Activated T-helper 1 cell treated with anti-CD3 and anti-CD28 coated beads, Interleukin-12 subunit alpha, Interleukin-12 subunit beta, Interleukin-2, Interleukin-4 antibody, amounts not matched to agents 30 ng/mL and 10 ng/mL and 1 ng/mL, durations not matched to agents 14 hours and 24 hours and 36 hours (primary cell): ENCODE measurements around the gene SCN5A. TPM values are rescaled to one million over a fixed set of nuclear protein-coding genes. Genes with fewer than 3 reads are reported as not detected.

Source experiments
- DNase-seq: peaks from one replicate; pipeline ENCODE4 v3.0.0; 2021; ENCODE audit warnings: low spot score
- H3K27ac Mint-ChIP-seq: one replicate; pipeline ENCODE4 v1.8.0; 2021; ENCODE audit warnings: mild to moderate bottlenecking, mixed read lengths
- H3K27me3 Mint-ChIP-seq: one replicate; pipeline ENCODE4 v1.8.0; 2022; ENCODE audit warnings: mild to moderate bottlenecking, moderate library complexity, mixed read lengths; ENCODE audit not compliant: insufficient read depth
- H3K36me3 Mint-ChIP-seq: one replicate; pipeline ENCODE4 v1.8.0; 2021; ENCODE audit warnings: low read depth, mixed read lengths
- H3K4me1 Mint-ChIP-seq: one replicate; pipeline ENCODE4 v1.8.0; 2021; ENCODE audit warnings: low read depth, mixed read lengths
- H3K4me3 Mint-ChIP-seq: one replicate; pipeline ENCODE4 v1.8.0; 2021; ENCODE audit warnings: mild to moderate bottlenecking, moderate library complexity, mixed read lengths
- H3K9me3 Mint-ChIP-seq: one replicate; pipeline ENCODE4 v1.8.0; 2021; ENCODE audit warnings: mixed read lengths
- intact Hi-C: fragments of 100-400 bp; cut with micrococcal nuclease; formaldehyde crosslinking; loops from one replicate; pipeline ENCODE4 v1.15.1; 2024
- total RNA-seq: library from RNA; stranded (reverse); gene quantifications from 2 replicates; pipeline ENCODE4 v1.2.3, GENCODE V29; 2022

SCN5A gene
- total RNA-seq, 1 donor from 2014 or later, result not detected

GRCh38 chr3:38645076-38645475, 4.4 kb downstream of the SCN5A start:
- Mint-ChIP-seq H3K36me3 (peaks cover 2% of the 10 kb centered on the region), H3K9me3 (no peaks in the 10 kb centered on the region), H3K4me3 (no peak overlapping the region), H3K4me1 (peaks cover 5% of the 10 kb centered on the region), H3K27ac (no peak overlapping the region), H3K27me3 (no peaks in the 10 kb centered on the region)
- DNase-seq, result no peak
- intact Hi-C loops, result loop anchor here (10.0 kb wide), 1 partner anchor 350 kb away; no protein-coding TSS in a partner anchor

GRCh38 chr3:38644662-38645053, 4.8 kb downstream of the SCN5A start:
- Mint-ChIP-seq H3K9me3 (no peaks in the 10 kb centered on the region), H3K27me3 (no peaks in the 10 kb centered on the region), H3K4me1 (peaks cover 5% of the 10 kb centered on the region), H3K4me3 (no peak overlapping the region), H3K27ac (no peak overlapping the region), H3K36me3 (peaks cover 2% of the 10 kb centered on the region)
- DNase-seq, result no peak
- intact Hi-C loops, result loop anchor here (10.0 kb wide), 1 partner anchor 350 kb away; no protein-coding TSS in a partner anchor

- Mint-ChIP-seq H3K27me3 (no peaks in the 10 kb centered on the region), H3K4me1 (peaks cover 5% of the 10 kb centered on the region), H3K27ac (no peak overlapping the region), H3K36me3 (peaks cover 2% of the 10 kb centered on the region), H3K9me3 (no peaks in the 10 kb centered on the region), H3K4me3 (no peak overlapping the region)
- DNase-seq, result no peak
- intact Hi-C loops, result loop anchor here (10.0 kb wide), 1 partner anchor 351 kb away; no protein-coding TSS in a partner anchor
These were observed 5.3 kb downstream of the SCN5A start for GRCh38 chr3:38644016-38644661.

GRCh38 chr3:38643592-38643991, 5.9 kb downstream of the SCN5A start:
- H3K4me1 Mint-ChIP-seq, result peaks cover 2% of the 10 kb centered on the region
- H3K9me3 Mint-ChIP-seq, result no peaks in the 10 kb centered on the region

GRCh38 chr3:38643090-38643489, 6.4 kb downstream of the SCN5A start:
- Mint-ChIP-seq H3K27me3 (no peaks in the 10 kb centered on the region), H3K4me3 (no peak overlapping the region), H3K4me1 (no peaks in the 10 kb centered on the region), H3K9me3 (no peaks in the 10 kb centered on the region), H3K36me3 (no peaks in the 10 kb centered on the region), H3K27ac (no peak overlapping the region)
- intact Hi-C loops, result loop anchor here (10.0 kb wide), 1 partner anchor 352 kb away; no protein-coding TSS in a partner anchor
- DNase-seq, result no peak

More at GRCh38 chr3:38643592-38643991, 5.9 kb downstream of the SCN5A start:
- no peak overlapping the region for H3K4me3 Mint-ChIP-seq
- H3K27ac Mint-ChIP-seq, result no peak overlapping the region
- intact Hi-C loops, result loop anchor here (10.0 kb wide), 1 partner anchor 351 kb away; no protein-coding TSS in a partner anchor
- no peaks in the 10 kb centered on the region for H3K27me3 Mint-ChIP-seq
- DNase-seq, result no peak
- H3K36me3 Mint-ChIP-seq, result peaks cover 1% of the 10 kb centered on the region

- no peak overlapping the region for H3K27ac Mint-ChIP-seq
- no peak overlapping the region for H3K4me3 Mint-ChIP-seq
- H3K9me3 Mint-ChIP-seq, result no peaks in the 10 kb centered on the region
- no peaks in the 10 kb centered on the region for H3K36me3 Mint-ChIP-seq
- no peak for DNase-seq
- peaks cover 7% of the 10 kb centered on the region for H3K27me3 Mint-ChIP-seq
- intact Hi-C loops, result loop anchor here (10.0 kb wide), 1 partner anchor 353 kb away; no protein-coding TSS in a partner anchor
- no peaks in the 10 kb centered on the region for H3K4me1 Mint-ChIP-seq
These were observed 7.9 kb downstream of the SCN5A start for GRCh38 chr3:38641461-38642110.

GRCh38 chr3:38640661-38641452, 8.6 kb downstream of the SCN5A start:
- H3K27me3 Mint-ChIP-seq, result peaks cover 7% of the 10 kb centered on the region
- no peak for DNase-seq
- intact Hi-C loops, result loop anchor here (10.0 kb wide), 1 partner anchor 354 kb away; no protein-coding TSS in a partner anchor
- no peaks in the 10 kb centered on the region for H3K9me3 Mint-ChIP-seq
- no peaks in the 10 kb centered on the region for H3K4me1 Mint-ChIP-seq
- H3K36me3 Mint-ChIP-seq, result no peaks in the 10 kb centered on the region
- no peak overlapping the region for H3K4me3 Mint-ChIP-seq
- H3K27ac Mint-ChIP-seq, result no peak overlapping the region

- Mint-ChIP-seq H3K27ac (no peak overlapping the region), H3K27me3 (peaks cover 7% of the 10 kb centered on the region), H3K4me1 (no peaks in the 10 kb centered on the region), H3K9me3 (no peaks in the 10 kb centered on the region), H3K4me3 (no peak overlapping the region), H3K36me3 (no peaks in the 10 kb centered on the region)
- intact Hi-C loops, result no loop called here
- no peak for DNase-seq
These were observed 11.1 kb downstream of the SCN5A start for GRCh38 chr3:38638354-38638753.

GRCh38 chr3:38637906-38638305, 11.6 kb downstream of the SCN5A start:
- no peaks in the 10 kb centered on the region for H3K9me3 Mint-ChIP-seq
- H3K4me3 Mint-ChIP-seq, result no peak overlapping the region
- H3K27ac Mint-ChIP-seq, result no peak overlapping the region
- H3K36me3 Mint-ChIP-seq, result no peaks in the 10 kb centered on the region
- no peak for DNase-seq
- H3K4me1 Mint-ChIP-seq, result no peaks in the 10 kb centered on the region
- peaks cover 7% of the 10 kb centered on the region for H3K27me3 Mint-ChIP-seq
- intact Hi-C loops, result no loop called here

- no peak for DNase-seq
- intact Hi-C loops, result no loop called here
- no peaks in the 10 kb centered on the region for H3K4me1 Mint-ChIP-seq
- H3K4me3 Mint-ChIP-seq, result no peak overlapping the region
- no peak overlapping the region for H3K27ac Mint-ChIP-seq
- no peaks in the 10 kb centered on the region for H3K9me3 Mint-ChIP-seq
- H3K27me3 Mint-ChIP-seq, result peaks cover 7% of the 10 kb centered on the region
- no peaks in the 10 kb centered on the region for H3K36me3 Mint-ChIP-seq
These were observed 12.6 kb downstream of the SCN5A start for GRCh38 chr3:38636881-38637280.

- Mint-ChIP-seq H3K4me1 (no peaks in the 10 kb centered on the region), H3K4me3 (no peak overlapping the region)
- intact Hi-C loops, result no loop called here
These were observed 13.0 kb downstream of the SCN5A start for GRCh38 chr3:38636464-38636863.

GRCh38 chr3:38634111-38634510, 15.4 kb downstream of the SCN5A start:
- H3K27me3 Mint-ChIP-seq, result peaks cover 7% of the 10 kb centered on the region
- no peaks in the 10 kb centered on the region for H3K9me3 Mint-ChIP-seq
- intact Hi-C loops, result no loop called here
- H3K27ac Mint-ChIP-seq, result no peak overlapping the region
- H3K36me3 Mint-ChIP-seq, result no peaks in the 10 kb centered on the region
- no peak overlapping the region for H3K4me3 Mint-ChIP-seq
- DNase-seq, result no peak
- H3K4me1 Mint-ChIP-seq, result no peaks in the 10 kb centered on the region

More at GRCh38 chr3:38636464-38636863, 13.0 kb downstream of the SCN5A start:
- H3K36me3 Mint-ChIP-seq, result no peaks in the 10 kb centered on the region
- H3K9me3 Mint-ChIP-seq, result no peaks in the 10 kb centered on the region
- H3K27ac Mint-ChIP-seq, result no peak overlapping the region
- no peak for DNase-seq
- peaks cover 7% of the 10 kb centered on the region for H3K27me3 Mint-ChIP-seq

GRCh38 chr3:38632989-38633388, 16.5 kb downstream of the SCN5A start:
- intact Hi-C loops, result no loop called here
- H3K27ac Mint-ChIP-seq, result no peak overlapping the region
- no peak overlapping the region for H3K4me3 Mint-ChIP-seq
- no peaks in the 10 kb centered on the region for H3K4me1 Mint-ChIP-seq
- no peaks in the 10 kb centered on the region for H3K9me3 Mint-ChIP-seq
- DNase-seq, result no peak
- peaks cover 7% of the 10 kb centered on the region for H3K27me3 Mint-ChIP-seq
- H3K36me3 Mint-ChIP-seq, result no peaks in the 10 kb centered on the region
